Activated CD8-positive, alpha-beta memory T cell treated with anti-CD3 and anti-CD28 coated beads, Interleukin-2, amount 50 U/mL, for 48 hours (primary cell): ENCODE results near the gene PRSS23.
"Not testable (repeated sequence)": the region's sequence is repeated elsewhere in the genome, so short reads cannot be mapped to it uniquely, and the experiment has no call there.

ENCODE experiments used
- DNase-seq: peaks from one replicate; pipeline ENCODE4 v3.0.0-alpha.2; 2020

PRSS23 gene

DNA sequence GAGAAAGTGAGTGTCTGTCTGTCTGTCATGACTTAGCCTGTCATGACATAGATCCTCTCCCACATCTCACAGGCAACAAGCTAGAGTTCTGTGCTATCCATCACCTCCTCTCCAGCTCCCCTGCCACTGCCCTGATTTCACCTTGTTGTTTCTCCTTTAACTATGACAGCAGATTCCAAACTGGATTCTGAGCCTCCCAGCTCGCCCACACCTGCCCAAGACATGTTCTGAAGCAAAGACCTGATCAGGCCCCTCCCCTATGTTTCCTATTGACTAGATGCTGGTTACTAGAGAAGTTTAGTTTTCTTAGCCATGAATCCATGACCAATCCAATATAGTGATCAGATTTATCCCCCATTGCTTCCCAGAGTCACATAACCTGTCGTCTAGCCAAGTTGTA lies 15.4 kb downstream of the PRSS23 start:
- no peak for DNase-seq

DNA sequence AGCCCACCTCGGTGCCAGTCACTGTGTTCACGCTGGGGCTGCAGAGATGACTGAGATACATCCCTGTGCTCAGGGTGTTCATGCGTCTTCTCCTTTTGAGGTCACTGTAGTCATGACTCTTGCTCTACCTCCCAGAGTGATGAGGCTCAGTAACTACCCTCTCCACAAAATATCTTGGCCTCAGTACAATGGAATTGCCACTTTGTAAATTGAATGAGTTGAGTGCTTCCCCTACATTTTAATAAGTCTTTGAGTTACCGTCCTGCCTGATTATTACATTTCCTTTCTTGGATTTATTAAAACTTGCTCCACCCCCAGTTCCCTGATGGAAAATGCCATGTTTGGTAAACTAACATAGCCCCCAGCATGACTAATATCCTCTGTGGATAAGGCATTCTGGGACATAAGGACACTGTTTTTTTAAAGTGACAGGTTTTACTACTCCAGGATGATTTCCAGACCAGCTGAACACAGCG lies 15.9 kb downstream of the PRSS23 start:
- DNase-seq, result no peak

DNA sequence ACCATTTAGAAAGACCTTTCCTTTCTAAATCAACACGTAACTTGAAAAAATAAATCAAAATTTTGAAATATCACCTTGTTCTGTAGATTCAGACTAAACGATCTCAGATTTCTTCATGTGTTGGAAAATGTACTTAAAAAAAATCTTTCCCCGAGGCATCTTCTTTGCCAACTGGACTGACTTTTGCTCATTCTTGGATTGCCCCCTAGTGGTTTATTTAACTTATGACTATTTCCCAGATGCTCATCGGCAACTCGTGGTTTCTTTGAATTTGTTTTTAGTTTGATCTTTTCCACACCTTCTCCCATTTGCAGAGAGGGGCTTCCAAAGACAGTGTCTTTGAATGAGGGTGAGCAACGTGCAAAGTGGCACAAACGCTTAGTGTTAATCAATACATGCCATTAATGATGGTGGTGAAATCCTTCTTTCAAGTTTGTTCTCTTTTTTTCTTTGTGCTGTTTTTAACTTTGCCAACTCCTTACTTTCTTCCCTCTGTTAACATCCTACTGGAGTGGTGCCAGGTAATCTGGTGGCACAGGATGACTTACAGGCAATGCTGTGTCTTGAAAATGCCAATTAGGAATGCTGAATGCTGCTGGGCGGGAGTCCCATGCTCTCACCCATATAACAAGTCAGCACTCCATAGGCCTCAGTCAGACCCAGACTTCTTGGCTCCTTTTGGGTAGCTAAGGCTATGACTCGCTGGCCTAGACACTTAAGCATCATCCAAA lies 18.3 kb downstream of the PRSS23 start:
- no peak for DNase-seq

DNA sequence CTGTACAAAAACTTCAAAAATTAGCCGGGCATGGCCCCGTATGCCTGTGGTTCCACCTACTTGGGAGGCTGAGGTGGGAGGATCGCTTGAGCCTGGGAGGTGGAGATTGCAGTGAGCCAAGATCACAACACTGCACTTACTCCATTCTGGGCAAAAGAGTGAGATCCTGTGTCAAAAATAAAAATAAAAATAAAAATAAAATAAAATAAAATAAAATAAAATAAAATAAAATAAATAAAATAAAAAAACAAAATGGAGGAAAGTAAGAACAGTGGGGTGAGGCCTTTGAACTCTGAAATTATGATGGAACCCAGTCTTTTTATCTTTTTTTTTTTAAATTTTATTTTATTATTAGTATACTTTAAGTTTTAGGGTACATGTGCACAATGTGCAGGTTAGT lies 23.8 kb downstream of the PRSS23 start:
- DNase-seq, result not testable (repeated sequence)

DNA sequence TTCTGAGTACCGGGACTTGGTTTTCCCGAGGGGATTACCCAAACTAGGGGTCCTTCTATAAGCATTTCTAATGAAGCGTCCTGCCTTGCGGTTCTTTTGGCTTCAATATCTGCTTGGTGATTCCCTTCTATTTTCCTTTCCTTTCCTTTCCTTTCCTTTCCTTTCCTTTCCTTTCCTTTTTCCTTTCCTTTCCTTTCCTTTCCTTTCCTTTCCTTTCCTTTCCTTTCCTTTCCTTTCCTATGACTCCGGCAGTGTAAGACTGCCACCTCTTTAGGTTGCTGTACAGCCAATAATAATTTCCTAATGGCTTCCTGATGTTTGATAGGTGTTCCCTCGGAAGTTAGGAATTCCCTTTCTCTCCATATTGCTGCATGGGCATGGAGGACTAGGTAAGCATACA lies 34.0 kb downstream of the PRSS23 start:
- not testable (repeated sequence) for DNase-seq

DNA sequence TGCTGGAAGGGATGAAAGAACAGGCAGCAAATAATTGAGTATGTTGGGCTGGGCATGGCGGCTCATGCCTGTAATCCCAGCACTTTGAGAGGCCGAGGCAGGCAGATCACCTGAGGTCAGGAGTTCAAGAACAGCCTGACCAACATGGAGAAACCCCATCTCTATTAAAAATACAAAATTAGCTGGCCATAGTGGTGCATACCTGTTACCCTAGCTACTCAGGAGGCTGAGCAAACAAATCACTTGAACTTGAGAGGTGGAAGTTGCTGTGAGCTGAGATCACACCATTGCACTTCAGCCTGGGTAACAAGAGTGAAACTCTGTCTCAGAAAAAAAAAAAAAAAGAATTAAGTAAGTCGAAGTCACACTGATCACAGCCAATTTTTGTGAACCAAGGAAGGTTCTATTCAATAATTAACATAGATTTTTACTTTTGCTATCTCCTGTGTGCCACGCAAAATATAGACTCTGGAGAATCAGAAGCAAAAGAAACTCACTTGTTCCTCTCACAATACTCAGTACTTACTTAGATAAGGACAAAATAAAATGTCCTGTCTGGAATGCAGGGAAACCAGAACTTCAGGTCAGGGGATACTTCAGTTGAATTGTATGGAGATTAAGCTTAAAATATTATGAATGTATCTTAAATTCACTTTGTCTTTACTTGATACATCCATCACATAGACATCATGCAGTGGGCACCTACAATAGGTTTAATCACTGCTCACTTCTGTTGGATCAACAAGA lies 44.6 kb downstream of the PRSS23 start:
- DNase-seq, result not testable (repeated sequence)

DNA sequence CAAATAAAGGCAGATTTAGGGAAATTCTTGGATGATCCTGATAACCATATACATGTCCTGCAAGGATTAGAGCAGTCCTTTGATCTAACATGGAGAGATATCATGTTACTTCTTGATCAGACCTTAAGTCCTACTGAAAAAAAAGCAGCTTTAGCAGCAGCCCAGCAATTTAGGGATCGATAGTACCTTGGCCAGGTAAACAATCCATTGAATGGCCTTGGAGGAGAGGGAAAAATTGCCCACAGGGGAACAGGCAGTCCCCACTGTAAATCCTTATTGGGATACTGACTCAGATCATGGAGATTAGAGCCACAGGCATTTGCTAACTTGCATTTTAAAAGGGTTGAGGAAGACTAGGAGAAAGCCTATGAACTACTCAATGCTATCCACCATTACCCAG lies 47.8 kb downstream of the PRSS23 start:
- no peak for DNase-seq

DNA sequence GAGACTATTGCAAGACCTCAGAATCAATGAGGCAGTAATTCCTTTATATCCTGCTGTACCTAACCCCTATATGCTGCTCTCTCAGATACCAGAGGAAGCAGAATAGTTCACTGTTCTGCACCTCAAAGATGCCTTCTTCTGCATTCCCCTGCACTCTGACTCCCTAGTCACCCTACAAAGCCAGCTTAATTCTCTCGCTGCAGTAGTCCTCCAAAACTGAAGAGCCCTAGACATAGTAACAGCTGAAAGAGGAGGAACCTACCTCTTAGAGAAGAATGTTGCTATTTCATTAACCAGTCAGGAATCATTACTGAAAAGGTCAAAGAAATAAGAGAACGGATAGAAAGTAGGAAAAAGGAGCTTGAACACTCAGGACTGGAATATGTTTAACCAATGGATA lies 49.3 kb downstream of the PRSS23 start:
- DNase-seq, result no peak
